Activated CD8-positive, alpha-beta memory T cell treated with anti-CD3 and anti-CD28 coated beads for 24 hours (primary cell): ENCODE data around the gene REPS2.

Source experiments
- DNase-seq: peaks from one replicate; pipeline ENCODE4 v3.0.0-alpha.2; 2020

The REPS2 gene

DNA sequence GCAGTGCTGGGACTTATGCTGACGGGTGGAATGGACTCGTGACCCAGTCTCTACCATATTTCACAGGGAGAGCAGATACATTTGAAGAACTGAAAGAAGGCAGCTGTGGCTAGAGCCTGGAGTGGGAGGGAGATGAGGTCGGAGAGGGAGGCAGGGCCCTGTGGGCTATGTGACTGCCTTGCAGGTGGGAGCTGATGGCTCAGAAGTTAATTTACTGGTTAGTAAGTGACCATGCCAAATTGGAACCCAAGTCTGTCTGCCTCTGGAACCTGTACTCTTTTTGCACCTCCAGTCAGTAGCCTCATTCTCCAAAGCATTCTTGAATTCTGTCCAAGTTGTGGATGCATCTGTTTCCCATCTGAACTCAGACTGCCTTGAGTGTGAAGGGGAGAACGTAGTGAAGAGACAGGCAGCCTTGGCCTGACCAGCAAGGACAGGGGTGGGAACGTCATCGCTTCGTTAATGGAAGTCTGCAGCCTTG, 92.3 kb downstream of the REPS2 start:
- DNase-seq, result no peak

DNA sequence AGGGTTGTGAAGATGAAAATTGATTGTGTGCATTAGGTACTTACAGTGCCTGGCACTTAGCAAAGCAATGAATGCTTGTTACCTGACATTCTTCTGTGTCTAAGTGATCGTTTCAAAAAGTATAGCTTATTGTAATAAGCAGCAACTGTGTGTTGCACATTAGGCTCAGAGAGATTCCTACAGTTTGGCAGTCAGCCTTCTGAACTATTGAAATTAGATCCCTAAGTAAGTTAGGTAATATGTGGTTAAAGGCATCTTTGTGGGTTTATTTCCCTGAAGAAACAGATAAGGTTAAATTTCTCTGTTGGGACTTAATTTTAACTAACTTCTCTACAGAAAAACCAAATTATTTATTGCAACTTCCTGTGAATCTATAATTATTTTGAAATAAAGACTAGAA, 93.4 kb downstream of the REPS2 start:
- no peak for DNase-seq

DNA sequence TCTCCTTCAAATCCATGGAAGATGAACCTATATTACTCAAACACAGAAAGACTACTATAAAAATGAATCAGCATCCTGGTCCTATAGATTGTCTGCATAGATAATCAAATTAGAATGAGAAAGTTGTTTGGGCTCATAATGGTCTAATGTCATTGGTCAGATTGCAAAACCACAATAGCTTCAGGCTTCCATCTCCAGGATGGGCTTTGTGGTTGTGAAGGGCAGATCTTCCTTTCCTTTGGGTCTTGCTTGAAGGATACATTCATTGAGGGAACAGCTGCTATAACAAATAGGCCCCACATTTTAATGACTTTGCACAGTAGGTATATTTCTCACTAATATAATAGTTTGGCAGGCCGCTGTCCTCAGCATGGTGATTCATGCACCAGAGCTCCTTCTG, 94.3 kb downstream of the REPS2 start:
- no peak for DNase-seq

DNA sequence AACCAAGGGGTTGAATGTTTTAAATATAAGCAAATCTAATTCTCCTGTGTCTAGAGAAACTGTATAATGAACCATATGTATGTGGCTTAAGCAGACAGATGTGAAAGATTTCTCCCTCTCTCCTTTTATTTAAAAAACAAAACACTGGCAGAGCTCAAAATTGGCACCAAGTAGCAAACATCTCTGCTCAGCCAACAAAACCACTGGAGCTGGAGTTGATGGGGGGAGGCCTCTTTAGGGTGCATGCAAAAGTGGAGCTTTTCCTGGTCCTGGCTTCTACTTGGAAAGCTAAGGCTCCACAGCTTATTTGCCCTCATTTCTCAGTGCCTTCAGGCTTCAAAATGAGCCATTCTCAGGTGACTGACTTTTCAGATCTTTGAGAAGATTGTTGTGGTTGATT, 95.6 kb downstream of the REPS2 start:
- no peak for DNase-seq

DNA sequence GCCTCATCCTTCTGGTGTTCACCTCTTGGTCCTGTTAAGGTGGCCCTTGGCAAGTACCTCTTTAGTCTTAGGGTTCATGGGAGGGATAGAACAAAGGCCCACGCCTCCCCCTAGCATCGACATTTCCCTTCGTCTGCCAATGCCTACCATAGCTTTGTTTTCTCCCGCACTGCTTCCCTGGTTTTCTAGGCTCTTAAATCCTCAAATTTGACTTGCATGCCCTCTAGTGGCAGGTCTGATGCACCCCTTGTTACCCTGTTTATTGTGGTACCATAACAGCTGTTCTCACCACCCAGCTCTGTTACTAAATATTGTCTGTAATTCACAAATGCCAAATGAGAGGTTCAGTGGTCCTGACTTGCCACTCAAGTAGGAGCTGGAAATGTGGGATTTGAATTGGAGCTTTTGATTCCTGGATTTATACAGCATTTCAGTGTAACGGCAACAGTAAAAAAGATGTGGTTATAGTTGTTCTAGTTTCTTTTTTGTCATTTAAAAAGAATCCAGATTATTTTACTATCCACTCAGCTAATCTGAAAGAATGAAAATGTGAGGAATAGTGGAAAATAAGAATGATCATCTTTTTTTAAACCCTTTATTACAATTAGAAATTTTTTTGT, 100.1 kb downstream of the REPS2 start:
- DNase-seq, result peak; percentile 58

DNA sequence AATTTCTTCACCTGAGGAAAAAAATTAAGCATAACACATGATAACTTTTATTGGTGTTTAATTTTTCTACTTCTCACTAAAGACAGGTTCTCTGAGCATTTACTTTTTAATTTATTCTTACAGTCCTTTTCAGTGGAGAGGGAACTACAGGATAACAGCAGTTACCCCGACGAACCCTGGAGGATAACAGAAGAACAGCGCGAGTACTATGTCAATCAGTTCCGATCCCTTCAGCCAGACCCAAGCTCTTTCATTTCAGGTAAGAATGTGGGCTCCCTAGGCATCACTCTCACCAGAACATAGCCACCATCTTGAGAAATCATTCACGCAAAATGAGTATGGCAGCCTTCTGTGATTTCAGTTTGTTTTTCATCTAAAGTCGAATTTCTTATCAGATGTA, 100.8 kb downstream of the REPS2 start:
- no peak for DNase-seq

DNA sequence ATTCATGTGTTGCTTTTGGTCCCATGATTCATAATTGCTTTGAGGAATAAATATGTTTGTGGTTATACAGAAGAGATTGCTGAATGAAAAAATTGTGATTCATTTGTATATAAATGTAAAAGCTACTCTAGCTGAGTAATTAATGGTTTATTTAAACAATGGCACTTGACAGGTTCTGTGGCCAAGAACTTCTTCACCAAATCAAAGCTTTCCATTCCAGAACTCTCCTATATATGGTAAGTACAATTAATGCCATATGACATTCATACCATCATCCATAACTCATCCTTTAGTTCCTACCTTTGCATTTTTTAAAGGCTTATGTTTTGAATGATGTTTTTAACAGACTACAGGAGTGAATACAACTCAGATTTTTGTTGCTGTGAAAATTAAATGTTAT, 105.8 kb downstream of the REPS2 start:
- DNase-seq, result no peak

DNA sequence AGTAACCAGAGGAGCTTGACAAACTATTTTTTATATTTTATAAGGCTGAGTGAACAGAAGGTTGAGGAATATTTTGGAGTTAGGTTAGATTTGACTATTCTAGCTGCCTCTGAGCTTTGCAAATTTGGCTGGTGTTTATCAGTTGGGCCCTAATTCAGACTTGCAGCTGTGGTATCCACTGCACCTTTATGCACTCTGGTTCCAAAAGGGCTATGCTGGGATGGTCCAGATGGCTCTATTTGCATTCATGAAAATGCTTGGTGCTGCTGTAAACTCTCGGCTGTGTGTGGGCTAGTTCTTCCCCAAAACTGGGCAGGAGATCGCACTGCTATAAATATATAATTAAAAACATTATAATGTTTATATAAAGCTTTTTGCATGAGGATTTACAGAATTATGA, 106.3 kb downstream of the REPS2 start:
- DNase-seq, result no peak

DNA sequence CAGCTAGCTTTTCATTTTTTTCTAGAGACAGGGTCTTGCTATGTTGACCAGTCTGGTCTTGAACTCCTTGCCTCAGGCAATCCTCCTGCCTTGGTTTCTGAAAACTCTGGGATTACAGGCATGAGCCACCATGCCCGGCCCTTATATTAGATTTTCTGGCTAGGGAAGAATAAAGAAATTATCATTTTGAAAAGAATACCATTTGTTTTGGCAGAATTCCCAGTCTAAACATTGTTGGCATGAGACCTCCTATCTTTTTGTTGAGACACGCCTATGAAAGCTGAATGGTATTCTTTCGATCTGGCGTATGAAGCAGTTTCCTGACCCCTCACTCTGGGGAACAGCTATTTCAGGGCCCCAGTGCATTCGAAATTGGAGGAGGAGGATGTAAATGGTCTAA, 107.0 kb downstream of the REPS2 start:
- DNase-seq, result no peak

DNA sequence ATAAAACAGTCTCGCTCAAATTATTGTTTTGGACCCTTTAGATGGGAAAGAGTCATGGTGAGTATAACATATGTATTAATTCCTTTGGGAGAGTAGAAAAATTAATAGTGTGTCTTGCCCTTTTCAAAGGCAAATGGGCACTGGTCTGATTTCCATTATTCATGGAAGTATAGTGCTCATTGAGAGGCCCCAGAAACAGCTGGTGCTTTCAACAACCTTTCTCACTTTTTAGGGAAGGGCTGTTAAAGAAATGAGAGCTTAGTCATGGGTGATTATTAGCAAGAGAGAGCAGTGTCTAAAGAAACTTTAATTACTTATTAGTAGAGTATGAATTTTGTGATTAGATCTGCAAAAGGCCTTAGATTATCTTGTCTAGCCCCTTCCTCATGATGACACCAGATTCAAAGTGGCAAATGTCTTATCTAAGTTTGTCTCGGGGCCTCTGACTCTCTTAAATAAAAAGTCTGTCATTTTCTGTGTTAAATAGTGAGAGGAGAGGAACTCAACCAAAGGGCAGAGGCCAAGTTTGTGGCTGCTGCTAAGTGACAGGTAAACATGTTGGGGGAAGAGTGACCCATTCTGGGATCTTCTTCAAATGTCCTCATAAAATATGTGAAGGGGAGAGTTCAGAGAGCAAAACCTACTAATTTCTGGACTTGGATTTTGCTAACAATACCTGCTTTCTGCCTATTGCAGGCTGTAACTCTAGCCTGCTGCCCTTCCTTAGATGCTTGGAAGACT, 110.6 kb downstream of the REPS2 start:
- DNase-seq, result no peak

DNA sequence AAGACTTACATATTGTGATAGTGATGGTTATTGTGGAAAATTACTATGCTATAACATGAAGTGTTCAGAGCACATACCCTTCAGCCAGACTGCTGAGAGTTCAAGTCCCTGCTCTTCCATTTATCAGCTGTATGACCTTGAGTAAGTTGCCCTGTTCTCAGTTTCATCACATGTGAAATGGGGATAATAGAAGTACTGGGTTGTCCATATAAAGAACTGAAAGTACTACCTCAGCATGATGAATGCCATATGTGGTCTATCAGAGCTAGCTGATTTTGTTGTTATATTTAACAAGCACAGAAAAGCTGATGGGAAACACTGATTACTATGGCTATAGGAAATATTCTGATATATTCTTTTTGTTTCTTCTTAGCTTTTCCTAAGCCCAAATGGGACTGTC, 115.6 kb downstream of the REPS2 start:
- DNase-seq, result no peak

DNA sequence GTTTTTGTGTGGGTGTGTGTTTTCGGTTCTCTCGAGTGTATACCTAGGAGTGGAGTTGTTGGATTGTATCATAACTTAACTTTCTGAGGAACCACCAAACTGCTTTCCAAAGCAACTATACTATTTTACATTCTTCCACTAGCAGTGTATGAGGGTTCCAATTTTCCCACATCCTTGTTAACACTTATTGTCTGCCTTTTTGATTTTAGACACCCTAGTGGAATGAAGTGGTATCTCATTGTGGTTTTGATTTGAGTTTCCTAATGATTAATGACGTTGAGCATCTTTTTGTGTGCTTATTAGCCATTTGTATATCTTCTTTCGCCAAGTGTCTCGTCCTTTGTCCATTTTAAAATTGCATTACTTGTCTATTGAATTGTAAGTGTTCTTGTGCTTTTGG, 118.6 kb downstream of the REPS2 start:
- no peak for DNase-seq

DNA sequence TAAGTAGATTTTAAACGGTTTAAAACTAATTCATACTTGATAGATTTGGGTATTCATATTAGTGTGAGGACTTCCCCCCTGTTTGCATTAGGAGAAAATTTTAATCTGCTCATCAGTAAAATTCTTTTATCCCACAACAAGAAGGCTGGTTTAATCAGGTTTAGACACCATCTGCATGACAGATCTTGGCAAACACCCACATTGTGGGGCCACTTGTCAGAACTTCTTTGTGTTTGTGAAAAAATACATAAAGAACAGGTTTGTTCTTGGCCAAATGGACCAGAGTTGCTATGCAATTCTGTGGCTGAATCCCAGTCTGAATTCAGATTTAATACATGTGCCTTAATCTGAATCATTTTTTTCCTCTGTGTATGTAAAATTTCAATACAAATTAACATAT, 121.1 kb downstream of the REPS2 start:
- DNase-seq, result no peak

DNA sequence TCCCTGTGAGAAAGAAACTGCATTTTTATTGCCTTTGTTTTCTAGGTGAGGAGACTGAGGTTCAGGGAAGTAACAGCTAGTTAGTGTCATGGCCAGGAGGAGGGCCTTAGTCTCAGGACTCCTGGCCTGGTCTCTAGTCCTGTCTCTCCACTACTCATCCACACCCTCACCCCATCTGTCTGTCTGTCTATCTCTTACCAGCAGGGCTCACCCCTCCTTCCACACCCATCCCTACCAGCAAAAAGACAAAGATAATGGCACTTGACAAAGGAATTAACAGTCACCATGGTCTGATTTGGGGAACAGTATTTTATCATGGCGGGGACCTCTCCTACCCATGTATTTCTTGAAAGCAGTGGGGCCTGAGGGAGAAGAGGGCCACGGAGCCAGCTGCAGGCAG, 125.8 kb downstream of the REPS2 start:
- DNase-seq, result no peak

DNA sequence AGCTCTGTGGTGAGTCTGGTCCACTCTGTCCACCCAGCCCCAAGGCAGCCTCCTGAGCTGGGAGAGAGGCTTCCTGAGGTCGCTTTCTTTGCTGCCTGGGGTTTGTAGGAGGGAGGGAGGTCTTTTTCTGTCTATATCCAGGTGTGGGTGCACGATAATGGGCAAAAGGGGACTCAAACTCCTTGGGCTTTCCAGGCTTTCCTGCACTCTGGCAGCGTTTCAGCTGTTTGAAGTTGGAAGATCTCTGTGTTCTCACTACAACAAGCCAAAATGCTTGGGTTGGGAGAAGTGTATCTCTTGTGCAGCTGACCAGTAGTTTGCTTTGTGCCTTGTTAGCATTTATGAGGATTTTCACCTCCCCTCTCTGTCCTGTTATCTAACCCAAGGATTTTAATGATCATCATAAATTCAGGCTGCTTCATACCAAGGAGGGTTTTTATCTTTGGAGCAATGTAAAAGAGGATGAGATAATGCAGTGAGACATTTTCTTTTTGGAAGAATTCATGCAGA, 126.3 kb downstream of the REPS2 start:
- no peak for DNase-seq

DNA sequence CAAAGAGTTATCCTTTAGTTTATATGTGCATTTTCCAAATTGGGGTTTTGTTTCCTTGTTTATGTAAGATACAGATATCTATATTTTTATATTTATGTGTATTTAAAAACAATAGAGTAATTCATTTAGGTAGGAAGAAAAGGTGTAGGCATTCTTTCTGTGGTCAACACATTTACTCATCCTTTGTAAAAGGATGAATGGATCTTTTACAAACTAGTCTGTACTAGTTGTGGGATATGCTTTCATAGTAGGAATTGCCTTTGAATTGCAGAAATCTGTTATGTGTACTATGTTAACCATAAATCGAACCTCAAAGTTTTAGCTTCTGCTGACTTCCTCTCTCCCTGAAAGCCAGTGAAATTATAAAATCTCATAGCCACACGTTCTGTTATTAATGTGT, 128.5 kb downstream of the REPS2 start:
- no peak for DNase-seq

DNA sequence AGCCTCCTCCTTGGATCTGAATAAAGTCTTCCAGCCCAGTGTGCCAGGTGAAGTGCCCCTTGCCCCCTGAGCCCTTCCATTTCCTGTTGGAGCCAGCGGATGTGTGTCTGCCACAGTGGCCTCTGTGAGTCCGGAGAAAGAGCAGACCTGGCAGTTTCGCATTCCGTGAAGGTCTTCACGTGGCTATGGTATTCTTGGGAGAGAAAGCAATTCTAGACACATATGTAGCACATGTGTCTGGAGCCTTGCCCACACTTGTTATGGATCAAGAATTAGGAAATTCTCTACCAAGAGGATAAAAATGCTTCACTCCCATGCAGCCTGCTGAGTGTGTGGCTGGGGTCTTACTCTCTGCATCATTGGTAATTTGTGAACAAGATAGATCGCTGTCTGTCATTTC, 130.9 kb downstream of the REPS2 start:
- DNase-seq, result no peak

DNA sequence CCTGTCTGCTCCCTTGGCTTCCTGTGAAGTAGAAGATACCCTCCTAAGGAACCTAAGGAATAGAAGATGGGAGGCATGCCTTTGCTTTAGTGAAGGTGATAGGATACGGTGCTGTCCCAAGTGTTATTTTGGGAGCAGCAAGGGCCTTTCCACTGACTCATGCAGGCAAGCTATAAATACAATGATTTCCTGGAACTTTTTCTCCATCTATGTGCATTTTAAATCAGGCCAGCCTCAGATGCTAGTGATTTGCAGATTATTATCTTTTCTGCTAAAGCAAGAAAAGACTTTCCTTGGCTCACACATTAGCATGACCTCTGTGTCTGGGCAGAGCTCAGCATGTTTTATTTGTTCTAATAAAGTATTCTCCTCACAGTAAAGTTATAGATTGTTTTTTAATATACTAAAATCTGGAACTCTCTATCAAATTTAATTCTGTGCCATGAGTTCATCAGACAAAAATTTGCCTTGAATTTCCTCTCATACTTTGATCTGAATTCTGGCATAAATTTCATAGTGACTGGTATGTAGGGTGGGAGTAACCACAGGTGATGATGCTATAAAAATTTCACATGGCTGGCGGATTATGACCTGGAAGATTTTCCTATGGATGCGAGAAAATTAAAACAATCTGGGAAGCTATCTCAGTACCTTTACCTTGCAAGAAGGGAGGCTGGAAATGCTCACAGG, 131.7 kb downstream of the REPS2 start:
- no peak for DNase-seq

DNA sequence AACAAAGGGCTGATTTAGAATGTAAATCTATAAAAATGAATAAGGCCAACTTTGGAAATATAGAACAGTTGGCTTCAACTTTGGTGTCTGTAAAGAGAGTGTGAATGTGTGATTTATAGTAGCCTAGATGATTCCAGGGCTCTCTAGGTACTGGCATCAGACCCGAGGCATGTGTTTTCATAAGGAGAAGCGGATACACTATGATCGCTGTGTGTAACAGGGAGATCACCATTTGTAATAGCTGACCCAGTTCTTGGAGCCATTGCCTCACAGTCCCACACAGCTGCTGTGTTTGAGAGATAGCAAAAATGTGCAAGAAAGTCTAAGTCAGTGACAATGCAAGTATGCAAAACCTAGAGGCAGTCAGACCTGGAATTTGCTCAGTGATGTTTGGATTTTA, 135.1 kb downstream of the REPS2 start:
- DNase-seq, result no peak

DNA sequence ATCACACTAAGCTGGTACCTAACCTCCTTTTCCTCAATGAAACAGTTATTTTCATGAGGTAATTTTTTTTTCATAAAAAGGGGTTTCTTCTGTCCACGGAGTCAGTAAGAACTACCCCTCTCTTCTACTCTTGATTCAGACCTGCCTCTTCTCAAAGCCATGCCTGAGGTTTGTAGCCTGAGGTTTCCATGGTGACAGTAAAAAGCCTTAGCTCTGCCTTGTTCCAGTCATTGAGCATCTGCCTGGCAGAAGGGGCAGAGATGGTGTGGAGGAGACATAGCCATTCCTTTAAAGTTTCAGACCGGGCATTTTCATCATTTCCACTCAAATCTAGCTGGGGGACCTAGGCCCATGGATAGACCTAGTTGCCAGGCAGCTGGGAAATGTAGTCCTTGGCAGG, 135.5 kb downstream of the REPS2 start:
- no peak for DNase-seq

DNA sequence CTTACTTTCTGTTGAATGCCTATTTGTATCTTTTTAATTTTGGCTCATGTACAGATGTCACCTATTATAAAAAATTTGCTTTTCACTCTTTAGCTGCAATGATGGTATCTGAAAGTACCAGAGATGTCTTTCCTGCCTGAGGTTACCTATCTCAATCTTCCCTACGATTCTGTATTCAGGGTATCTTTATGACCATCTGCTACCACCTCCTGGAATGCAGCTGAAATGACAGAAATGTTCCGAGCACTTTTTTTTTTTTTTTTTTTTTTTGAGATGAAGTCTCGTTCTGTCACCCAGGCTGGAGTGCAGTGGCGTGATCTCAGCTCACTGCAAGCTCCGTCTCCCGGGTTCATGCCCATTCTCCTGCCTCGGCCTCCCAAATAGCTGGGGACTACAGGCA, 136.4 kb downstream of the REPS2 start:
- DNase-seq, result no peak

DNA sequence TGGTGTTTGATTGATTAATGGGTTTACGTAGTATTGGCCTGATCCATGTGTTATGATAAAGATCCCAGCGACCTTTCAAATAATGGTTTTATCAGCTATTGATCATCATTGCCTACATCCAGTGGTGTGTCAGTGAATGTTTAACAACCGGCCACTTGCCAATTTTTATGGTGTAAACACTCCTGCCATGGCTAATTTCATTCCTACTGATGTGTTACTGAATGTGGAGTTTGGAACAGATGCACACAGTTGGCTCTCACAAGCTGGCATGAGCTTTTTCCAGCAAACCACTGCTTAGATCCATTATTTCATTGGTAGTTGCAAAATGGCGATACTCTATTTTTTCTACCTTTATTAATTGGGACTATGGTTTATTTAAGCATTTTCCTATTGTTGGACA, 139.9 kb downstream of the REPS2 start:
- no peak for DNase-seq

DNA sequence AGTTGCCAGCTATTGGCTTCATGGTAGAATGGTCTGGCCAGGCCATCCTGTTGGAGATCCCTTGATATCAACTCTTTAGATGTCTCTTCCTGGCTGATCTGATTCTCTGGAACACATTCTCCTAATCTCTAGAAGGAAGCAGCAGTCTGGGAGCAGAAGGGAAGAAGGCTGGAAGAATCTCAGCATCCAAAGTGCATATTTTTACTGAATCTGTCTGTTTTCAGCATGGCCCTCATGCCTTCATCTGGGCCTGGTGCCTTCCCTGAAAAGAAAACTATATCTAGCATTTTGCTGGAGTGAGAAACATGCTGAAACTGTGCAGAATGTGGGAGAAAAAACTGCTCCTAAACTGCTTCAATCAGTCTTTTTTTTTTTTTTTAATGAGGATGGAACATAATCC, 148.7 kb downstream of the REPS2 start:
- DNase-seq, result no peak
